GM18951 (cell line): ENCODE measurements around the gene GNG10.

Experiments
- POLR2A ChIP-seq: IDR thresholded peaks from 4 replicates; pipeline ENCODE4 v1.6.1; 2011; ENCODE audit warnings: mild to moderate bottlenecking; ENCODE audit not compliant: insufficient read length, insufficient read depth; ENCODE audit errors: extremely low read depth
- in situ Hi-C: fragments of 300-500 bp; cut with MboI; formaldehyde crosslinking; loops from one replicate; pipeline ENCODE4 v1.12.0; 2022; ENCODE audit warnings: low sequenced_read_pairs, mixed read lengths, inconsistent platforms; ENCODE audit not compliant: unreplicated experiment

Gene GNG10

DNA sequence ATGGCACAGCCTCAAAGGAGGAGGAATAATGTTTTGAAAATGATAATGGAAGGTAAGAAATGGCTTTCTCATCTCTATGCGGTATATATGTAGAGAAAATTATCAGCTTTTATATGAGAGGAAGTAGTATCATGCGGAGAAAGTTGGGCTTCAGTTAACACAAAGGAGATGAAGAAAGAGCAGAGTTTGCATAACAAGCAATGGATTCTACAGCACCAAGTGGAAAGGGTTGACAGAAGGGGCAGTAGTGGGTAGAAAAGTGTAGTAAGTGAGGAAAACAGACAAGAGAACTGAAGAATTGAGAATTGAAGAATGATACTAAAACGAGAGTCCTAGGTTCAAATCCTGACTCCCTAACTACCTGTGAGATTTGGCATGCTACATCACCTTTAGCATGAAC is 51.0 kb downstream of the GNG10 start:
- in situ Hi-C loops, result no loop called here
- TF ChIP-seq POLR2A, result no peak

DNA sequence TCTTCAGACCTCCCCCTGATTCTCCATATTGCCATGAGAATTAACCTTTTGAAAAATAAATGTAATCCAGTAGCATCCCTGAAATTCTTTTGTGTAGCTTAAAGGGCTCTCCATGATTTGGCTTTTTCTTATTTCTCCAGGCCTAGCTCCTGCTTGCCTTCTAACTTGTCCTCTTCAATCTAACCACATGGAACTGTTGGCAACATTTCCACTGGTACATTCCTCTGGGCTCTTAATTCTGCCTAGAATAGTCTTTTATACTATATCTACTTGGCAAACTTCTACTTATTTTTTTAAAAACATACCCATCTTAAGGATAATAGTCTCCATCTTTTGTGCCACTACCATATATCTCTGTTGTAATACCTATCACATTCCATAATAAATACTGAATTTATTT is 54.1 kb downstream of the GNG10 start:
- TF ChIP-seq POLR2A, result no peak
- in situ Hi-C loops, result no loop called here

DNA sequence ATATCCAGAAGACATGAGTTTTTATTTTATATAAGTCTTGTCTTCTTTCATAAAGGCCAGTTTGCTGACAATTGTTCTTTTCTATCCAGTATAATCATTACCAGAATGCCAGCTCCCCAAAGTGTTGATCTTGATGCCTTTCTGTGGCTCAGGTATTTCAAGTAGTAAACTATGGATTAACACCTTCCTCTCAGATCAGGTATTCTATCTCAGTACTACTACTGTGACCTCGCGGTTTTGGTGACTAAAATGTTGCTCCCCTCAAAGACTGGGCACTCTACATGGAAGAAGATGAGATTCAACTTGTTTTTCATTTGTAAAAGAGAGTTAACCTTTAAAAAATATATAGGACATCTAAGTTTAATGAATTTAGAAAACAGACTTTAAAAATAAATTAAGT is 58.1 kb downstream of the GNG10 start:
- in situ Hi-C loops, result no loop called here
- no peak for TF ChIP-seq POLR2A
